NCI-H2171 treated with DMSO at 0.1 percent for 48 hours (cell line): ENCODE measurements around the gene EZR.

Experiments used
- DNase-seq: peaks from one replicate; lab custom pipeline; 2025; lab: John Stamatoyannopoulos, UW

EZR gene

DNA sequence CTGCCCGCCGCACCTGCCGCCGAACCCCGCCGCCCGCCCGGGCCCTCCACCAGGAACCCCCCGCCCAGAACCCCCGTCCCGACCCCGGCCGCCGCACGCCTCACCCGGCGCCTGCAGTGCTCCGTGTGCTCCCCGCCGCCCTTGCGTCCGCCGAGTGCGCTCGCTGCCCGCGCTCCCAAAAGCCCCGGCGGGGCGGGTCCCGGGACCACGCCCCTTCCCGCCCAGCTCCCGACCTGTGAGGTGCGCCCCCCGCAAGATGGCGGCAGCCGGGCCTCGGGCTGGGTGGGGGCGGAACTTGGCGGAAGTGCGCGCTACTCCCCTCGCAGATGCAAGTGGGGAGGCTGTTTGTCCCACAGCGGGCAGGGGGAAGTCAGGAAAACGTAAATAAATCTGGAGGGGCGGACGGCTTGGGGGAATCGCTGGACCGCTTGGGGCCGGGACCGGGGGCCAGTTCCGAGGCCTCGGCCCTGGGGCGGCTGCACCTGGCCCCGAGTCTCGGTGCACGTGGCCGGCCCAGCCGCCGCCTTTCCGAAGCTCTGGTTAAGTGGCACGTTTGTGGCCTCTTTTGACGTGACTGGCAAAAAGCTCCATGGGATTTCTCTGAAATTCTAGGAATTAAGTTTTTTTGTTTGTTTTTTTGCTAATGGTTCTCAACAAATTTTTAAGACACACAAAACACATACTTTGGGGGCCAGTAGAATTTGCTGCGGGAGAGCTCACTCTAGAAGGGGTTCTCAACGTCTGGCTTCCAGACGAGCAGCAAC is at the start of gene EZR:
Gene EZR (minus strand): TSS at position 156 of the 764 bp plus-strand sequence. CDS start 1,275 bp downstream, outside the sequence.
- peak; percentile 74 for DNase-seq

DNA sequence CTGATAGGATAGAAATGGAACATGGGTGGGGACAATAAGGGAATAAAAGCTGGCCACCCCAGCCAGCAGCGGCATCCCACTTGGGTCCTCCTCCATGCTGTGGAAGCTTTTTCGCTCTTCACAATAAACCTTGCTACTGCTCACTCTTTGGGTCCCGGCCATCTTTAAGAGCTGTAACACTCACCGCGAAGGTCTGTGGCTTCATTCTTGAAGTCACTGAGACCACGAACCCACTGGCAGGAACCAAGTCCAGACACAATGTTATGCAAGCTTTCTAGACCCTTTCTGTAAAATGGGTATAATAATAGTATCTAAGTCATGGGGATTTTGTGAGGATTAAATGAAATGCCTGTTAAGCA is 48.9 kb upstream of the EZR start:
- DNase-seq: no peak

DNA sequence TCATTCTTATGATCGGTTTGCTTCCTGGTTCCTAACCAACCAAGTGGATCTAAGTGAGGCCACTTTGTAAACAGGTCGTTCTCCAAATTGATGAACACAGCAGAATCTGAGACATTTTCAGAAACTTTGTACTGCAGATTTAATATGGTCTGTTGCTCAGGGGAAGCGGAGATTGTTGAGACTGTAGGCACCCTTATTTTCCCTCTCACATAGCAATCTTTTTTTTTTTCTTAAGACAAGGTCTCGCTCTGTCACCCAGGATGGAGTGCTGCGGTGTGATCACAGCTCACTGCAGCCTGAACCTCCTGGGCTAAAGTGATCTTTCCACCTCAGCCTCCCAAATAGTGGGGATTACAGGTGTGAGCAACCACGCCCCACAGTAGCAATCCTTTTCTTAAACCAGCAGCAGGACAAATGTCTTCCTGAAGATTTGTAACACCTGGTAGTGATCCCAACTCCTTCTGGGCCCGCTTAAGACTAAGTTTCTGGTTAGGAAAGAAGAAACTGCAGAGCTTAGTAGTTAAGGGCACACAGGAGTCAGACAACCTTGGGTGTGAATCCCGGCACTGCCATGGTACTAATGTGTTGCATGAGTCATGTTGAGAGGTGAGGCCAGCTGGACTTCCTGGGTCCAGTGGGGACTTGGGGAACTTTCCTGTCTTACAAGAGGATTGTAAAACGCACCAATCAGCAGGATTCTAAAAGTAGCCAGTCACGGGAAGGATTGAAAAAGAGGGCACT is 48.4 kb upstream of the EZR start:
- DNase-seq: no peak

DNA sequence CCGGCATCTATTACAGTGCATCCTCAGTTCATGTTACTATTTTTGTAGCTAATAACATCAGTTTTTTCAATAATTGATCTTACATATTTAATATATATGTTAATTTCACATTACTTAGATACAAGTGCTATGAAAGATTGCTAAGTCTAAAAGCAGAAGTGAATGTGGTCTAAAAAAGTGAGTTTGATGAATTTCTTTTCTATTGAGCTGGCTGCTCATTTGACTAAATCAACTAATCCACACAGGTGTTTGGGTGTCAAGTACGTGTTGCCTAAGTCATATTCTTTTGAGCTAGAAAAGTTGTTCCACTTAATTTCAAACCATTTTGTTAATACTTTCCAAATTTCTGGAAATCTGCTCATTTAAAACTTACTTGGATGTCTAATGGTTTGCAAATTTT is 46.6 kb upstream of the EZR start:
- DNase-seq: no peak

DNA sequence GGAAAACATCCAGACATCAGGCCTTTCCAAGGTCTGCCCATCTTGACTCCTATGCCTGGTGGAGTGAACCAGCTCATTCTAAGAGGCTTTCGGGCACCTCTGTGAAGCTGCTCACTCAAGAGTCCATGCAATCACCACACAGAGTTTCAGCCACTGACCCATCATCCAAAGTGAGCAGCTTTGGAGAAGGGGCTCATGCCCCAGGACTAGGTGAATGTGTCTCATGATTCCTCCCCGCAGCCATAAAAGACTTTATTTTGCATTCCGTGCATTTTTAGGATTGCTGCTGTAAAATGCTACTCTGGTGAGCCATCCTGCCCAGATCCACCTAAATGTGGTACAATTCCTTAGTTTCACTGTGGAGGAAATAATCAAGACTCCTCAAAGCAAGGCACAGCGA is 44.5 kb upstream of the EZR start:
- DNase-seq: no peak

DNA sequence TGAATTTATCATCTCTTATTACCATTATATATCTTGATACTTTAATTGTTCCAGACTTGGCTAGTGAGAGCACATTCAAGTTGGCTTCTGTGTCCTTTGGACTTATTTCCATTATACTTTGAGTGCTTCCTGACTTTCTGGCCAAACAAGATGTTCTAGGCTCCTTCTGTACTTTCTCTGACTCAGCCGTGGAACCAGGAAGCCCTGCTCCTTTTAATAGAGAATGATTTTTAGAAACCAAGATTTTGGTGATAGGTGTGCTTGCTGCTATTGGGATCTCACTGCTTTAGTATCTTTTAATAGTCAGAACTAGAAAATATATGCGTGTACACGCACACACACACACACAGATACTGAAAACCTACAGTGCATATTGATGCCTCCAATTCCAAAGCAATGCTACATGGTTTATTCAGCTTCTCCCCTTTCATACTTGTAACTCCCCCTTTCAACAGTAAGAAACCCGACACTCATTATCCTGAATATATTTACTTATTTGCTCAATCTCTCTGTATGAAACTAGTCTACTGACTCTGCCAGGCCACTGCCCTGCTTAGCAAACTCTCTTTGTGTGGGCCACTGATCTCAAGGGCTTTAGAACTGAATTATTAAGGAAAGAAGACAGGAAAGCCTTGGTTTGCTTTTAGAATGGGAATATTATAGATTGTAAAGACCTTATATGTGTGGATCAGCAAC is 42.7 kb upstream of the EZR start:
- peak; percentile 35 for DNase-seq

DNA sequence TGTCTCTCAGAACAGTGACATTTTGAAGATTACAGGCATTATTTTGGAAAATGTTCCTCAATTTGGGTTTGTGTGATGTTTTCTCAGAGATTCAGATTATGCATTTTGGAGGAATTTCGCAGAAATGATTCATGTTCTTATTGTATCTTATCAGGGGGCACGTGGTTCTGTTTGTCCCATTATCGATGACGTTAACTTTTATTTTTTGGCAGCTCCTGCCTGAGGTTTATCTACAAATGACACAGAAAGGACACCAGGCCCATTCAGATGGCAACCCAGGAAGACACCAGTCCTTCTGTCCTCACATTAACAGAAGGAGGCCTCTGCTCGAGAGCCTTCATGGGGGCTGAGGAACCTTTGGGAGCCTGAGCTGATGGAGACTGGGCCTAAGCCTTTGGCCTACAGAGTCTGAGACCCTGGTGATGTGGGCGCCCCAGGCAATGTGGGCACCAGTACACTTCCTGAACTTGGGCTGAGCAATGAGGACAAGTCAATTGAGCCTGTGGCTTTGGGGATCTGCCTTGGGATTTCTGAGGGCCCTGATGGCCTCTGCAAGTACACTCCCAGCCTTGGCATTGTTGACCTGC is 41.2 kb upstream of the EZR start:
- DNase-seq: no peak

DNA sequence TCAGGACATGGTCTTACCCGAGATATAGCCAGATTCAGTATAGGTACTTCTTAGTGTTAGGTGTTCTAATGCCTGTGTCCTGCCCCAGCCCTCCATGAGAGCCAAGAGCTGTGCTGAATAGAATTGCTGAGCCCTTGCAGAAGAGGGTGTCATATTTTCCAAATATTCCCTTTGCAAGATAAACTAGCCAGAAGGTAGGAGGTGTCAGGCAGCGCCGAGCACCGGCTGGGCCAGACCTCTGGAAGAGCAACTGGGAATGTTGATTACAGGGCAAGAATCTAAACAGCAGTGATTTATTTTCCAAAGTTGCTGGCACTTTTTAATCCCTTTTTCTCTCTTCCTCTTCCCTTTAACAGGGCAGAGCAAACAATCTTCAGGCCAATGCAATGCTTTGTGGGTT is 37.1 kb upstream of the EZR start:
- no peak for DNase-seq

DNA sequence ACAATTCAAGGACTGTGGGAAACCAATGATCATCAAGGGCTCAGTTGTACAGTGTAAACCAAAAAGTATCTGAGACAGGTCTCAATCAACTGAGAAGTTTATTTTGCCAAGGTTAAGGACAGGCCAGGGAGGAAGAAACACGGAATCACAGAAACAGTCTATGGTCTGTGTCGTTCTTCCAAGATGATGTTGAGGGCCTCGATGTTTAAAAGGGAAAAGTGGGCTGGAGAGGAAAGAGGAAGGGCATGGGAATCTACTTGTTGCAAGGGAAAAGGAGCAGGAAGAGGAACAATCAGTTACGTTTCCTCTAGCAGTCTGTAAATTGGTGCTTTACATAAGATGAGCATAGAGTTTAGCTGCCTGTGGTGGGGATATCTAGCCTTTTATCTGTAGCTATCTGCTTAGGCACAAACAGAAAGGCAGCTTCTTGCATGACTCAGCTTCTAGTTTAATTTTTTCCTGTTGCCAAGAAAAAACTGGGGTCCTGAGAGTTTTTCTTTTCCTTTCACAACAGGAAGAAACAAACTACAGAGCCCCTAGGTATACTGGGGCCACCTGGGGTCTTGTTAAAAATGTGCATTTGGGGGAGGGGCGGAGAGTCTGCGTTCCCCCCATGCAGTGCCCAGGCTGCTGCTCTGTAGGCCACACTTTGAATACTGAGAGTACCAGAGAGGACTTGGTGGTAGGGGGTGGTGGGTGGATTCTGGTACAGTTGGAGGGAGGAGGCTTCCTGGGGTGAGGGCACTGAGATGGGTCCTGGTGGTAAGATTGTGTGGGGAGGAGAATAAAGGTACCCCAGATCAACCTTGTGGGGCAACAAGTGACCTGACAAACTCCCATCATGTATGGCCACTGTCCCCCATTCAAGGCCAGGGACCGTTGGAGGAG is 35.3 kb upstream of the EZR start:
- DNase-seq: no peak

DNA sequence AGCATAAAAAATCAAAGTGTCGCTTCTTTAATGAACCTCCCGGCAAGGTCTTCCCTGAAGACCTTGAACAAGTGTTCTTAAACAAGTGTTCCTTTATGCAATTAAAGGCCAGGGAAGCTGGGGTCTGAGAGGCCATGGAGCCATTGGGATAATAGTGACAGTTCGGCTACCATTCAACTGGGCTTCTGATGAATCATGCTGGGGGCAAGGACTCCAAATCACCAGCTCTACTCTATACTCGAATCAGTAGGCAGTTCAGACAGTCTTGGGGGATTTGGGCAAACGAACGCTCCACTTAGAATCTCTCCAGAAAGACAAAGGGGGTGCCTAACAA is 34.7 kb upstream of the EZR start:
- no peak for DNase-seq

DNA sequence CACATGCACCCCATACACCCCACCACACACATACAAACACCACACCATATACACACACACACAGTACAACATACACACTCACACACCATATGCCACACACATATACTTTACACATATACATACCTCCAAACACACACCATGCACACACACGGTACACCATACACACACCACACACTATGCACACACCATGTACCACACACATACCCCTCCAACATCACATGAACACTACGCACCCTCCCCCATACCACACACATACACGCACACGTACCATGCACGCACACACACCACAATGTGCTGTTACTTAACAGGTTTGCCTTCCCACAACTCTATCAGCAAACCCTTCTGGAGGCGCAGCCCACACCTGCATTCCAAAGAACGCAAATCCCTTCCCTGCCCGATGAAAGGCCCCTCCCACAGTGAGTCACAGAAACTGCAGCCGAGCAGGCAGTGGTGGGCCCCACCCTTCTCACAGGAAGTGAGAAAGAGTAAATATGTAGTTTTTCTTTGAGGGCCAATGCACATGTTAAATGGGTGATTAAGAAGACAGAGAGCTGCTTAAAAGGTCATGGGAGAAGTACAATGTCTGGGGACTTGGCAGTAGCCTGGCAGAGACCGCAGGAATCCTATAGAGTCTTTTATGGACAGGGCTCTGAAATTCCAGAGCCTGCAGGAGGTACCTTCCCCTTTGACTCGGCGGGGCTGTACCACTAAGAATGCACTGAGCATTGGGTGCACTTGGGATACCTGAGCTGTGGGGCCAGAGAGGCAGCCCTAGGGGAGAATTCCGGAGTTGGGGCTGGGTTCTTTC is 34.1 kb upstream of the EZR start:
- DNase-seq: no peak

DNA sequence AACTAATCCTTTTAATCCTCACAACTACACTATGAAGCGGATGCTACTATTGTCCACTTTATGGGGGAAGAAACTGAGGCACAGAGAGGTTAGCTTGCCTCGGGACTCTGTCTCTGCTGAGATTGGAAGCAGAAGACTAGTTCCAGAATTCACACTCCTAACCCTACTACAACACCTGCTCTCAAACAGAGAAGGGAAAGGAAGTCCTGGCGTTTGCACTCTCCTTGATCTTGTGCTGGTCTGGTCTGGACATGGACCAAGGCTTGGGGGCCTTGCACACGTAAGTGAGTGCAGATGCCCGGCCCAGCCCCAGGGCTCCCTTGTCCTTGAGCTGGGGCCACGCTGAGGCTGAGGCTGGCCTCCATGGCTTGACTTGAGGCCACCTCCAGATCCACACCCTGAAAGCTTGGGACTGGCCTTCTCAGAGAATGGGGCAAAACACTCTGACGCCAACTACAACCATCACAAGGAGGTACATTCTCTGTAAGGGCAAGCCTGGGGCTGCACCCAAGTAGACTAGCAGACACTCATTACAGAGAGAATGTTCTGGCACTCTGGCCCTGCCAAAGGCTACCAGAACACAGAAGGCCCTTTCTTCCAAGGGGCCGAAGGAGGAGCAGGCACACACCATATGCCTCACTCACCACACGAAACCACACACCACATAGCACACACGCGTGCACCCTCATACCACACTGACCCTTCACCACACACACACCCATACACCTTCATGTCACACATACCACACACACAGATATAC is 33.3 kb upstream of the EZR start:
- no peak for DNase-seq

DNA sequence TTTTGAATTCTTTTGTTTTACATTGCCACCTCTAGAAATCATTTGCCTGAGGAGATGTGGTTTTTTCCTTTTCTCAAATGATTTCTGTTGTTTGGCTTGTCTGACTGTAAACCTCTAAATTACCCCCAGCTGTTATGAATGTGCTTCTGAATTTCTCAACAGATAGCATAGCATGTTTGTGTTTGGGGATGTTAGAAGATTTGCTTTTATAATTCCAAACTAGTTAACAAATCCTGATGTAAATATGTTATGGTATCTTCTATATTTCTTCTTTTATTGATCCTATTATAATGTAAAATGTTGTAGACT is 31.6 kb upstream of the EZR start:
- DNase-seq: no peak

DNA sequence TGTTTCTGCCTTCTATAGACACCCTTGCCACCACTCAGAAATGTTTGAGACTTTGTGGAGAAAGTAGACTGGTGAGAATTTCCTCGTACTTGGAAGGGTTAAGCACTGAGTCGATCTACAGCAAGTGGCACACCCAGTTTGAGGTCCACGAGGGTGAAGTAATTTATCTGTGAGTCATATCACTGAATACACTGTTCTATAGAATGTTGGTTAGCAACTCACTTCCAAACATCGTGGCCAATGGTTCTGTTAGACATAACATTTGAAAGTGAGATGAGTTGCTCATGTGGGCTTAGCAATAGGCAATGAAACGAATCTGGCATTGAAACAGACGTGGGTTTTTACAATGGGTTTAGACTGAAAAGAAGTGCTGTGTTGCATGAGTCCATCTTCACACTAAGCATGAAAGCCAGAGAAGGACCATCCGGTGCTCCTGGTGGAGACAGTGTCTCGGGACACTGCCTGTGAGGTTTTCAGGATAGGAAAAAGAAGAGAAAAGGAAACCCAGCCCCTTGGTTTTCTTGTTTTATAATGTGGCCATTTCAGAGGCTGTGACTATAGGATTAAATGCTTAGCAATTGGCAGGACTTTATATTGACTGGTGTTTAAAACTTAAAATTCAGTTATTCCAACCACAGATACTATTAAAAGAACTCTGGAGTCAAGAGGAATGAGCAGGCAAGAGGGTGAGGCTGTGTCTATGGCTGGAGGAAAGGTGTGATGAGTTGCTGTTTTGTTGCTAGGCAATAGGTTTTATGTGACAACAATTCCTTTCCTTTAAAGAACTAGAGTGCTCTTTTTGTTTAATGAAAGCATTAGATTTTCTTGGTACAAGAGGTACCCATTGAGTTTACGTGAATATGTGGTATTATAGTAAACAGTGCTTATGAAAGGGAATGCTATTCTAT is 31.0 kb upstream of the EZR start:
- DNase-seq: peak; percentile 16

DNA sequence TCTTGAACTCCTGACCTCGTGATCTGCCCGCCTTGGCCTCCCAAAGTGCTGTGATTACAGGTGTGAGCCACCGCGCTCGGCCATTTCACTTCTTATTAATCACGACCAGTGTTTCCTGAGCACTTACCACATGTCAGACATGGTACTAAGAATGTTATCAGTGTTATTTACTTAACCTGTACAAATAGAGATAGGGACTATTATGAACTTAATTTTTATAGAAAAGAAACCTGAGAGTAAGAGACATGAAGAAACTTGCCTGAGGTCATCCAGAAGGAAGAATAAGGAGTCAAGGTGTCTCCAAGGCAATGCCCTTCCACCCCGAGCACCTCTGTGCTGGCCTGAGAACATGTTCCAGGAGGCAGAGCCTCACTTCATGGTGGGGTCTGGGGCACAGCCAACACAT is 29.3 kb upstream of the EZR start:
- DNase-seq: no peak

DNA sequence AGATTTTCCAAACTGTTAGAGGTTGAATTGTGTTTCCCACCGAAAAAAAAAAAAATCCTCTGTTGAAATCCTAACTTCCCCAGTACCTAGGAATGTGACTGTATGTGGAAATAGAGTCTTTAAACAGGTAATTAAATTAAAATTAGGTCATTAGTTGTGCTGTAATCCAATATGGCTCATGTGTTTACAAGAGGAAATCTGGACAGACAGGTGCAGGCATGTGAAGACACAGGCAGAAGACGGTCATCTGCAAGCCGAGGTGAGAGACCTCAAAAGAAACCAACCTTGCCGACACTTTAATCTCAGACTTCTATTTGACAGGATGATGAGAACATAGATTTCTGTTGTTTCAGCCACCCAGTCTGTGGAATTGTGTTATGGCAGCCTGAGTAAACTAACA is 28.6 kb upstream of the EZR start:
- DNase-seq: peak; percentile 48

DNA sequence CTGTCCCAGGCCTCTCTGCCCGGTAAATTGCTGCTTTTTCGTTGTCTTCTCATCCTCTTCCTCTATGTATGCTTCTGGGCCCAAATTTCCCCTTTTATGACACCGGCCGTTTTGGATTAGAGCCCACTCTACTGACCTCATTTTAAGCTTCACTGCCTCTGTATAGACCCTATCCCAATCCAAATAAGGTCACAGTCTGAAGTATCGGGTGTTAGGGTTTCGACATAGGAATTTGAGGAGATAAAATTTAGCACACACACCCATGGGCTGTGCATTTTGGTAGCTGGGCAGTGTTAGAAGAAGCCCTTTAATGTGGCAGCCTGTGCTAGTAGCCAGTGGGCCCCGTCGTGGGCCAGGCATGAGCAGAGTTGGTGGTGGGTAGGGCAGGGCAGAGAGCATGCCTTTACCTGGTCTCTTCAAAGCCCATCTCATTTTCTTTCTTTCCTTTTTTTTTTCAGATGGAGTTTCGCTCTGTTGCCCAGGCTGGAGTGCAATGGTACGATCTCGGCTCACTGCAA is 27.9 kb upstream of the EZR start:
- no peak for DNase-seq

DNA sequence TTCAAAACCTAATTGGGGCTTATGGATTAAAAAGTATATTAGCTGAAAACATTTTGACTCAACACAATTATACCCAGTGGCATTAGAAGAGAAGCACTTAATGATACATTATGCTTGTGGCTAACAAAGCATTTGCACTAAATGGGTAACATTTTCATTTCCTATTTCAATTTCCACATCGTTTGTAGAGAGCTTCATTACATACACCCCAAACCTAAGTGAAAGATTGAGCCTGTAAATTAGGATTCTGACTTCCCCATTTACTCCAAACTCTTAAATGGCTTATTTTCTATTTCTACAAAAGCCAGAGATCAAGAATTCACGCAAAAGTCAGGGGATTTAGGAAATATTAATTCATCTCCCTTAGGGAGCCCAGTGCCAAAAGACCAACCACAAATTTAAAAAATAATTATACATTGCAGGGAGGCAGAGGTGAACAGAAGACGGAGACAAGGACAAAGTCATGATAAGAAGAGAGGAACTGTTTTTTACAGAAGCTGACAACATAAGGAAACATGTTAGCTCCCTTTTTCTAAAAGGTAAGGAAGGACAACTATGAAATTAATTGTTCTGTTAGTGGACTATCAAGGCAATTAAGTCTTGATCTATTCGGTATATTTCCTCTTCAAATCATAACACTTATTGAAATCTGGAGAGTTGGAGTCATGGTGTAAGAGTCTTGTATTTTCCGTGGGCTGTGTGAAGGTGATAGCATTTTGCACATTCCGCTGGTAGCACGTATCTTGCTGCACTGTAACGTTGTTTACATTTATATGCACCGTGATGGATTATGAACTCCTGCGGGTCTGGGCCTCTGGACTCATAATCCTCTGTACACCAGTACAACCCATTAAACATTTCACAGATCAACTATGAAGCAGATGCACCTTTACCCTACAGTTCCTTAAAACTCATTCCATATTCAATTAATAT is 24.8 kb upstream of the EZR start:
- no peak for DNase-seq
